ENCODE measurements around the gene SLC38A4. TPM values are rescaled to one million over a fixed set of nuclear protein-coding genes. Genes with fewer than 3 reads are reported as not detected.
"Not testable (repeated sequence)": the region's sequence is repeated elsewhere in the genome, so short reads cannot be mapped to it uniquely, and the experiment has no call there.

Gene SLC38A4
- total and polyA plus RNA-seq, 4 experiments from 2014 or later, result not detected

DNA sequence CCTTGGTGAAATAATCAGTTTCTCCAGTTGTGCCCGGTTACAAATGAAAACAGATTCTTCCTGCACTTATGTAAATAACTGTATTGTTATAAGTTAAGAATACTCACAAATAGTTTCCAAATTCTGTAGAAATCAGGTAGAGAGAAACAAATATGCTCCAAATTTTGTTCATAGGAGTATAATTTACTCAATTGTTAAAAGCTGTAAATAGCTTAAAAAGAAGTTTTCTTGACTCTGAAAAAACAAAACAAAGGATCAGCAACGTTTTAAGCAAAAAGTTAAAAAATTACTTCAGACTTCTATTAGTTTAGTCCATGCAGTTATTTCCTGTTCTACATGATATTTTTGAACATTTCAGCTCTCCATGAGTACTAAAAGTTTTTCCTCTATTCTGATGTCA lies 30.0 kb upstream of the SLC38A4 start:
- H3K36me3 Mint-ChIP-seq, result no peaks in the 10 kb centered on the region
- no peak for DNase-seq
- no peaks in the 10 kb centered on the region for H3K4me1 Mint-ChIP-seq
- peaks cover 0 to 47% (median 23%) of the 10 kb centered on the region in 8 donors for H3K9me3 Mint-ChIP-seq
- CTCF ChIA-PET (ENCODE audit: partially characterized antibody), result no interaction called here
- no peaks in the 10 kb centered on the region for H3K36me3 ChIP-seq (ENCODE audit: insufficient read depth, low read length)
- intact Hi-C loops (cut with micrococcal nuclease), result no loop called here
- H3K9me3 ChIP-seq (ENCODE audit: control insufficient read depth in 1 of 2, low read length in 2 of 2), result no peaks in the 10 kb centered on the region
- no peaks in the 10 kb centered on the region for H3K27me3 Mint-ChIP-seq
- POLR2A ChIA-PET (ENCODE audit: partially characterized antibody), result no interaction called here
- H3K4me3 Mint-ChIP-seq, result no peak overlapping the region
- H3K27ac Mint-ChIP-seq, result no peak overlapping the region
- H3K4me3 ChIP-seq (ENCODE audit: low read length in 2 of 2), result no peak overlapping the region
- no peak overlapping the region for H3K27ac ChIP-seq (ENCODE audit: low read depth, low read length)
- H3K27me3 ChIP-seq (ENCODE audit: insufficient read depth, low read length), result no peaks in the 10 kb centered on the region
- no peaks in the 10 kb centered on the region for H3K4me1 ChIP-seq (ENCODE audit: insufficient read depth, low read length)

DNA sequence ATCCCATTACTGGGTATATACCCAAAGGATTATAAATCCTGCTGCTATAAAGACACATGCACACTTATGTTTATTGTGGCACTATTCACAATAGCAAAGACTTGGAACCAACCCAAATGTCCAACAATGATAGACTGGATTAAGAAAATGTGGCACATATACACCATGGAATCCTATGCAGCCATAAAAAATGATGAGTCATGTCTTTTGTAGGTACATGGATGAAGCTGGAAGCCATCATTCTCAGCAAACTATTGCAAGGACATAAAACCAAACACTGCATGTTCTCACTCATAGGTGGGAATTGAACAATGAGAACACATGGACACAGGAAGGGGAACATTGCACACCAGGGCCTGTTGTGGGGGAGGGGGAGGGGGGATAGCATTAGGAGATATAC lies 28.4 kb upstream of the SLC38A4 start:
- H3K4me3 Mint-ChIP-seq; H3K27me3 ChIP-seq (ENCODE audit: insufficient read depth, low read length); H3K27me3 Mint-ChIP-seq; H3K36me3 Mint-ChIP-seq; H3K9me3 ChIP-seq (ENCODE audit: control insufficient read depth in 1 of 2, low read length in 2 of 2); intact Hi-C loops (cut with micrococcal nuclease); H3K4me1 ChIP-seq (ENCODE audit: insufficient read depth, low read length); H3K27ac ChIP-seq (ENCODE audit: low read depth, low read length); POLR2A ChIA-PET (ENCODE audit: partially characterized antibody); H3K27ac Mint-ChIP-seq; CTCF ChIA-PET (ENCODE audit: partially characterized antibody); H3K4me1 Mint-ChIP-seq; DNase-seq; H3K4me3 ChIP-seq (ENCODE audit: low read length in 2 of 2); H3K36me3 ChIP-seq (ENCODE audit: insufficient read depth, low read length): not testable (repeated sequence)
- H3K9me3 Mint-ChIP-seq, result peaks cover 0 to 41% (median 28%) of the 10 kb centered on the region in 8 donors

DNA sequence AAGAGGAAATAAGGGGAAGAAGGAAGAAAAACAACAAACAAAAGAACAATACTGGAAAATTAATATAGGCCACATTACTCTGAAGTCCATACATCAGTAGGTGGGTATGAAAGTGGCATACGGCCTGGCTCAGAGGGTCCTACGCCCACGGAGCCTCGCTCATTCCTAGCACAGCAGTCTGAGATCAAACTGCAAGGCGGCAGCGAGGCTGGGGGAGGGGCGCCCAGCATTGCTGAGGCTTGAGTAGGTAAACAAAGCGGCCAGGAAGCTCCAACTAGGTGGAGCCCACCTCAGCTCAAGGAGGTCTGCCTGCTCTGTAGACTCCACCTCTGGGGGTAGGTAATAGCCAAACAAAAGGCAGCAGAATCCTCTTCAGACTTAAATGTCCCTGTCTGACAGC lies 23.0 kb upstream of the SLC38A4 start:
- CTCF ChIA-PET (ENCODE audit: partially characterized antibody); H3K36me3 Mint-ChIP-seq; DNase-seq; intact Hi-C loops (cut with micrococcal nuclease); H3K27me3 ChIP-seq (ENCODE audit: insufficient read depth, low read length); H3K27ac ChIP-seq (ENCODE audit: low read depth, low read length); H3K4me1 ChIP-seq (ENCODE audit: insufficient read depth, low read length); POLR2A ChIA-PET (ENCODE audit: partially characterized antibody); H3K9me3 ChIP-seq (ENCODE audit: control insufficient read depth in 1 of 2, low read length in 2 of 2); H3K27ac Mint-ChIP-seq; H3K4me3 ChIP-seq (ENCODE audit: low read length in 2 of 2); H3K4me3 Mint-ChIP-seq; H3K4me1 Mint-ChIP-seq; H3K36me3 ChIP-seq (ENCODE audit: insufficient read depth, low read length): not testable (repeated sequence)
- peaks cover 2 to 24% (median 16%) of the 10 kb centered on the region in 8 donors for H3K9me3 Mint-ChIP-seq
- H3K27me3 Mint-ChIP-seq, result peaks cover 15 to 23% of the 10 kb centered on the region in 2 donors

DNA sequence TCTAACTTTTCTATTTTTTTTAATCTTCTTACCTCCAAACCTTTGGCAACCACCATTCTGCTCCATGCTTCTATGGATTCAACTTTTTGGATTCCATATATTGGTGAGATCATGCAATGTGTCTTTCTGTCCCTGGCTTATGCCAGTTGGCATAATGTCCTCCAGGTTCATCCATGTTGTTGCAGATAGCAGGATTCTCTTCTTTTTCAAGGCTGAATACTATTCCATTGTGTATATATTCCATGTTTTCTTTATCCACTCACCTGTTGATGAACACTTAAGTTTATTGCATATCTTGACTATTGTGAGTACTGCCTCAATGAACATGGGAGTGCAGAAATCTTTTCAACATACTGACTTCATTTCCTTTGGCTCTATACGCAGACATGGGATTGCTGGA lies 21.2 kb upstream of the SLC38A4 start:
- Histone ChIP-seq H3K4me3 (ENCODE audit: low read length in 2 of 2) (no peak overlapping the region), H3K27me3 (ENCODE audit: insufficient read depth, low read length) (no peaks in the 10 kb centered on the region), H3K9me3 (ENCODE audit: control insufficient read depth in 1 of 2, low read length in 2 of 2) (no peaks in the 10 kb centered on the region), H3K27ac (ENCODE audit: low read depth, low read length) (no peak overlapping the region), H3K36me3 (ENCODE audit: insufficient read depth, low read length) (no peaks in the 10 kb centered on the region), H3K4me1 (ENCODE audit: insufficient read depth, low read length) (no peaks in the 10 kb centered on the region)
- DNase-seq, result no peak
- Mint-ChIP-seq H3K4me3 (no peak overlapping the region), H3K27me3 (peaks cover 17 to 27% of the 10 kb centered on the region in 2 donors), H3K4me1 (no peaks in the 10 kb centered on the region), H3K36me3 (peaks cover 0 to 3% of the 10 kb centered on the region in 2 donors), H3K27ac (no peak overlapping the region), H3K9me3 (peaks cover 2 to 22% (median 12%) of the 10 kb centered on the region in 8 donors)
- ChIA-PET POLR2A (ENCODE audit: partially characterized antibody) (no interaction called here), CTCF (ENCODE audit: partially characterized antibody) (no interaction called here)
- intact Hi-C loops (cut with micrococcal nuclease), result no loop called here

DNA sequence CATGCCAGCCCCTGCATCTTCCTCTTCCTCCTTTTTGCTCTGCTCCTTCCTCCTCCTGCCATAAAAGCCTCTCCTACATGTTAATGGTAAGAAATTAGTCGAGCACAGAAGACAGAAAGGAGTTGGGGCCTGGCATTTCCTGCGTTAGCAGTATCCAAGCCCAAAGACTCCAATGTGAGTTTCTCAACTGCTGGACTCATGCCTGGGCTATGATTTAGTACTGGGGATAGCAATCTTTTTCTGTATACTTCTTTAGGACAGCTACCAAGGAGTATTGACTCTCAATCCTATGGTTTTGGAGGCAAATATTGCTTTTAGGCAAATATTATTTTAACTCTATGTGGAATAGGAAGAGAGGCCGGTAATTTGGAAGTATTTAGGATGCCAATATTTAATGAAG lies 18.0 kb upstream of the SLC38A4 start:
- Histone ChIP-seq H3K4me1 (ENCODE audit: insufficient read depth, low read length) (no peaks in the 10 kb centered on the region), H3K27ac (ENCODE audit: low read depth, low read length) (no peak overlapping the region), H3K4me3 (ENCODE audit: low read length in 2 of 2) (no peak overlapping the region), H3K27me3 (ENCODE audit: insufficient read depth, low read length) (no peaks in the 10 kb centered on the region), H3K9me3 (ENCODE audit: control insufficient read depth in 1 of 2, low read length in 2 of 2) (no peaks in the 10 kb centered on the region), H3K36me3 (ENCODE audit: insufficient read depth, low read length) (no peaks in the 10 kb centered on the region)
- peaks cover 19 to 36% of the 10 kb centered on the region in 2 donors for H3K27me3 Mint-ChIP-seq
- H3K4me3 Mint-ChIP-seq, result no peak overlapping the region
- H3K36me3 Mint-ChIP-seq, result peaks cover 0 to 3% of the 10 kb centered on the region in 2 donors
- ChIA-PET POLR2A (ENCODE audit: partially characterized antibody) (no interaction called here), CTCF (ENCODE audit: partially characterized antibody) (no interaction called here)
- intact Hi-C loops (cut with micrococcal nuclease), result no loop called here
- peaks cover 0 to 15% (median 6%) of the 10 kb centered on the region in 8 donors for H3K9me3 Mint-ChIP-seq
- H3K27ac Mint-ChIP-seq, result no peak overlapping the region
- no peak for DNase-seq
- no peaks in the 10 kb centered on the region for H3K4me1 Mint-ChIP-seq

DNA sequence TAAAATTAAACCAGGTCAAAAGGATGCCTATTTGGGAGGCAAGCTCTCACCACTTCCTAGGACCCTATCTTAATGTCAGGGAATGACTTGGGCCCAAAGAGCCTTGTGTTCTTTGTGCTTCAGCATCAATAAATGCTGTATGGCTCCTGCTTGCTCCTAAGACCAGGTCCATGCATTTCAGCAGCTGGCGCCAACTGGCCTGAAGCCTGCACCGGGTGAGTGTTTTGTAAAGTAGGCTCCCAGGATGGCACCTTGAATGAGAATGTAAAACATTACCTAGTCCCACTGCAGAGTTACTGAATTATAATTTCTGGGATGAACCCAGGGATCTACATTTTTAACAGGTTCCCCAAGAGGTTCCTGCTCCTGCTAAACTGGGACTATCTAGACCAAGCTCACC lies 16.1 kb upstream of the SLC38A4 start:
- CTCF ChIA-PET (ENCODE audit: partially characterized antibody), result no interaction called here
- no peak overlapping the region for H3K4me3 ChIP-seq (ENCODE audit: low read length in 2 of 2)
- Mint-ChIP-seq H3K27me3 (peaks cover 15 to 33% of the 10 kb centered on the region in 2 donors), H3K4me1 (no peaks in the 10 kb centered on the region), H3K4me3 (no peak overlapping the region), H3K36me3 (peaks cover 0 to 1% of the 10 kb centered on the region in 2 donors), H3K27ac (no peak overlapping the region), H3K9me3 (peaks cover 0 to 3% (median under 1%) of the 10 kb centered on the region in 8 donors)
- POLR2A ChIA-PET (ENCODE audit: partially characterized antibody), result no interaction called here
- no peaks in the 10 kb centered on the region for H3K4me1 ChIP-seq (ENCODE audit: insufficient read depth, low read length)
- no peaks in the 10 kb centered on the region for H3K9me3 ChIP-seq (ENCODE audit: control insufficient read depth in 1 of 2, low read length in 2 of 2)
- no peaks in the 10 kb centered on the region for H3K36me3 ChIP-seq (ENCODE audit: insufficient read depth, low read length)
- intact Hi-C loops (cut with micrococcal nuclease), result no loop called here
- no peak for DNase-seq
- no peaks in the 10 kb centered on the region for H3K27me3 ChIP-seq (ENCODE audit: insufficient read depth, low read length)
- no peak overlapping the region for H3K27ac ChIP-seq (ENCODE audit: low read depth, low read length)

DNA sequence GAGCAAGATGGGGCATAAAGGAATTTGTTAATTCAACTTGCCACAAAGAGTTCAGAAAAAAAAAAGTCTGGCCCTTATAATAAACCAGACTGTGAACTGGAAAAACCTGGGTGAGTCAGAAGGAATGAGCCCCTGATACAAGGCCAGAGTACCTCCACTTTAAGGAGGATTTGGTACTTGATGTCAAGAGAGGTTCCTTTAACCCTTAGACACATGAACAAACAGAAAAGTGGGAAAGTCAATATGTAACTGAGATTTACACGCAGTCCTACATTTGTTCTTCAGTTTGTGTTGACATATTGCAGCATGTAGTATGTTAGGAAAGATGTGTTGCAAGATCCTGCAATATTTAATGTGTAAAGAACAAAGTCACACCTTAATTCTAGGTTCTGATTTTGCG lies 14.2 kb upstream of the SLC38A4 start:
- H3K27ac Mint-ChIP-seq, result no peak overlapping the region
- no peak for DNase-seq
- no peaks in the 10 kb centered on the region for H3K4me1 Mint-ChIP-seq
- no peak overlapping the region for H3K27ac ChIP-seq (ENCODE audit: low read depth, low read length)
- no peaks in the 10 kb centered on the region for H3K9me3 ChIP-seq (ENCODE audit: control insufficient read depth in 1 of 2, low read length in 2 of 2)
- H3K9me3 Mint-ChIP-seq, result no peaks in the 10 kb centered on the region
- H3K36me3 ChIP-seq (ENCODE audit: insufficient read depth, low read length), result no peaks in the 10 kb centered on the region
- no peak overlapping the region for H3K4me3 Mint-ChIP-seq
- H3K4me1 ChIP-seq (ENCODE audit: insufficient read depth, low read length), result no peaks in the 10 kb centered on the region
- ChIA-PET POLR2A (ENCODE audit: partially characterized antibody) (no interaction called here), CTCF (ENCODE audit: partially characterized antibody) (no interaction called here)
- no peaks in the 10 kb centered on the region for H3K36me3 Mint-ChIP-seq
- peaks cover 17 to 32% of the 10 kb centered on the region in 2 donors for H3K27me3 Mint-ChIP-seq
- intact Hi-C loops (cut with micrococcal nuclease), result no loop called here
- no peak overlapping the region for H3K4me3 ChIP-seq (ENCODE audit: low read length in 2 of 2)
- no peaks in the 10 kb centered on the region for H3K27me3 ChIP-seq (ENCODE audit: insufficient read depth, low read length)

- DNase-seq, result no peak
Observed at GRCh38 chr12:46839232-46839631, 13.4 kb upstream of the SLC38A4 start.

More at GRCh38 chr12:46839232-46839631, 13.4 kb upstream of the SLC38A4 start:
- H3K4me1 ChIP-seq (ENCODE audit: insufficient read depth, low read length), result no peaks in the 10 kb centered on the region
- H3K27ac ChIP-seq (ENCODE audit: low read depth, low read length), result no peak overlapping the region
- intact Hi-C loops (cut with micrococcal nuclease), result no loop called here
- no peaks in the 10 kb centered on the region for H3K36me3 ChIP-seq (ENCODE audit: insufficient read depth, low read length)
- ChIA-PET CTCF (ENCODE audit: partially characterized antibody) (no interaction called here), POLR2A (ENCODE audit: partially characterized antibody) (no interaction called here)
- no peaks in the 10 kb centered on the region for H3K9me3 Mint-ChIP-seq
- H3K4me3 ChIP-seq (ENCODE audit: low read length in 2 of 2), result no peak overlapping the region
- no peak overlapping the region for H3K27ac Mint-ChIP-seq
- H3K4me3 Mint-ChIP-seq, result no peak overlapping the region
- no peaks in the 10 kb centered on the region for H3K9me3 ChIP-seq (ENCODE audit: control insufficient read depth in 1 of 2, low read length in 2 of 2)
- H3K36me3 Mint-ChIP-seq, result no peaks in the 10 kb centered on the region
- no peaks in the 10 kb centered on the region for H3K4me1 Mint-ChIP-seq
- H3K27me3 Mint-ChIP-seq, result peaks cover 19 to 33% of the 10 kb centered on the region in 2 donors
- H3K27me3 ChIP-seq (ENCODE audit: insufficient read depth, low read length), result no peaks in the 10 kb centered on the region
